AG10803 (cell line): ENCODE data around the gene CLCN1.

ENCODE experiments used
- DNase-seq: peaks from one replicate; pipeline ENCODE4 v3.0.0; 2010; ENCODE audit warnings: low read depth
- H3K4me3 ChIP-seq: 2 replicates; pipeline ENCODE4 v1.5.1; 2011; ENCODE audit warnings: mild to moderate bottlenecking, low read length, control low read depth
- TF ChIP-seq, protein P1 (sequence below): conservative IDR thresholded peaks from 2 replicates; pipeline ENCODE4 v1.5.1; 2011; ENCODE audit warnings: mild to moderate bottlenecking, low read length, control low read depth, inconsistent platforms

CLCN1 gene

DNA sequence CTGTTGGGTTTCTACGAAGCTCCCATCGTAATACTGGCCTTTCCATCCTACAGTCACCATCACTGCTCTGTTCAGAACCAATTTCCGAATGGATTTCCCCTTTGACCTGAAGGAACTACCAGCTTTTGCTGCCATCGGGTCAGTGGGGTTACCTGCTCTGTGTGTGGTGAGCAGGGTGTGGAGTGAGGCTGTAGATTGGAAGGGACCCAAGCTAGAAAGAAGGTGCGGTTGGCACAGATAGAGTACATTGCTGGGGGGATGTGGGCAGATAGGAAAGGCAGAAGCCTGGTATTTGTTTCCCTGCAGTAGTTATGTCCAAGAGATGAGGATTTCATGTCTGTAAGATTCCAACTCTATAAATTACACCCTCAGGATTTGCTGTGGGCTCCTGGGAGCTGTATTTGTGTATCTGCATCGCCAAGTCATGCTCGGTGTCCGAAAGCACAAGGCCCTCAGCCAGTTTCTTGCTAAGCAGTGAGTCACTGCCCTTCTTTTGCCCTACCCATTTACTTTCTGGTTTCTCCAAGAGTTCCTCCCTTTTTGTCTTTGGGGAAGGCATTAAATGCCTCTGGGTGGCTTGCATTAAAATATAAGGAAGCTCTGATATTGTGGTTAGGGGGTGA lies 15.4 kb downstream of the CLCN1 start:
- TF ChIP-seq, protein P1, sequence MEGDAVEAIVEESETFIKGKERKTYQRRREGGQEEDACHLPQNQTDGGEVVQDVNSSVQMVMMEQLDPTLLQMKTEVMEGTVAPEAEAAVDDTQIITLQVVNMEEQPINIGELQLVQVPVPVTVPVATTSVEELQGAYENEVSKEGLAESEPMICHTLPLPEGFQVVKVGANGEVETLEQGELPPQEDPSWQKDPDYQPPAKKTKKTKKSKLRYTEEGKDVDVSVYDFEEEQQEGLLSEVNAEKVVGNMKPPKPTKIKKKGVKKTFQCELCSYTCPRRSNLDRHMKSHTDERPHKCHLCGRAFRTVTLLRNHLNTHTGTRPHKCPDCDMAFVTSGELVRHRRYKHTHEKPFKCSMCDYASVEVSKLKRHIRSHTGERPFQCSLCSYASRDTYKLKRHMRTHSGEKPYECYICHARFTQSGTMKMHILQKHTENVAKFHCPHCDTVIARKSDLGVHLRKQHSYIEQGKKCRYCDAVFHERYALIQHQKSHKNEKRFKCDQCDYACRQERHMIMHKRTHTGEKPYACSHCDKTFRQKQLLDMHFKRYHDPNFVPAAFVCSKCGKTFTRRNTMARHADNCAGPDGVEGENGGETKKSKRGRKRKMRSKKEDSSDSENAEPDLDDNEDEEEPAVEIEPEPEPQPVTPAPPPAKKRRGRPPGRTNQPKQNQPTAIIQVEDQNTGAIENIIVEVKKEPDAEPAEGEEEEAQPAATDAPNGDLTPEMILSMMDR, result no peak
- DNase-seq, result peak; percentile 90
- no peak overlapping the region for H3K4me3 ChIP-seq

DNA sequence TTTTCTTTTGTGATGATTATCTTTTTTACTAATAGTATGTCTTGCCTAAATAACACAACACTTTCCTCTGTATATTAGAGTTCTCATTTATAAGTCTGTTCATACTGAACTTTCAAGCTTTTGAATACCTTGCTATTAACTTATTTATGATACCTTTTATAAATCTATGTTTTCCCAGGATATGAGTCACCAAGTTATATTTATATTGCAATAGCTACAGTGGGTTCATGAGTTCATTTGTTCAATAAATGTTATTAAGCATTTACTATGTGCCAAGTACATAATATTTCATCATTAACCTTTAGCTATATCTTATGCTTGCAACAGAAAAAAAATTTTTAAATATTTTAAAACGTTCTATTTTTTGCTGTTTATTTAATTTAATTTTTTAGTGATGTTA lies 18.3 kb downstream of the CLCN1 start:
- H3K4me3 ChIP-seq, result no peak overlapping the region
- TF ChIP-seq, protein P1, result no peak
- no peak for DNase-seq

DNA sequence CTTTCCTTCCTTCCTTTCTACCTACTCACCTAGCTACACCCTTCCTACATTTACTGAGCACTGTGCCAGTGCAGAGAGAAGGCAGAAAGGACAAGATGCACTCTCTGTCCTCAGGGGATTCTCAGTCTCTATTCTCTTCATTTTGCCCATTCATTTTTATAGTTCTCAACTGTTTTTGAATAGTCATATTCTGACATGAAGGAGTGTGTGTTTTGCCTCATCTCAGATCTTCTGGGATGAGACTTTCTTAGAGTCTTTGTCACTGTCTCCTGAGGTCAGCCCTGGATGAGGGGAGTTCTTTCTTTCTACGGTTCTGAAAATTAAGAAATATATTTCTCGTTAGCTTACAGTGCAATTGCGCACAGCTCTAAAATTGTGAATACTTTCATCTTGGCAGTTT lies 21.3 kb downstream of the CLCN1 start:
- TF ChIP-seq, protein P1, result no peak
- no peak overlapping the region for H3K4me3 ChIP-seq
- no peak for DNase-seq

DNA sequence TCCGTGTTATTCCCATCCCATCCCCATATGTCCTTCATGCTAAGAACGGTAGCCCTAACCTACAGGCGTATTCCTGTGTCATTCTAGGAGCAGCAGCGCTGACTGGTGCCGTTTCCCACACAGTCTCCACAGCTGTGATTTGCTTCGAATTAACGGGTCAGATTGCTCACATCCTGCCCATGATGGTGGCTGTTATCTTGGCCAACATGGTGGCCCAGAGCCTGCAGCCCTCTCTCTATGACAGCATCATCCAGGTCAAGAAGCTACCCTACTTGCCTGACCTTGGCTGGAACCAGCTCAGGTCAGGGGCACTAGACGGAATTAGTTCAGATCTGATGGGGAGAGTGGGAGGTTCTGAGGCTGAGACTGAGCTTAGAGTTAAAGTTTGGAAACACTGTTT lies 25.9 kb downstream of the CLCN1 start:
- DNase-seq, result no peak
- TF ChIP-seq, protein P1, result no peak
- no peak overlapping the region for H3K4me3 ChIP-seq

DNA sequence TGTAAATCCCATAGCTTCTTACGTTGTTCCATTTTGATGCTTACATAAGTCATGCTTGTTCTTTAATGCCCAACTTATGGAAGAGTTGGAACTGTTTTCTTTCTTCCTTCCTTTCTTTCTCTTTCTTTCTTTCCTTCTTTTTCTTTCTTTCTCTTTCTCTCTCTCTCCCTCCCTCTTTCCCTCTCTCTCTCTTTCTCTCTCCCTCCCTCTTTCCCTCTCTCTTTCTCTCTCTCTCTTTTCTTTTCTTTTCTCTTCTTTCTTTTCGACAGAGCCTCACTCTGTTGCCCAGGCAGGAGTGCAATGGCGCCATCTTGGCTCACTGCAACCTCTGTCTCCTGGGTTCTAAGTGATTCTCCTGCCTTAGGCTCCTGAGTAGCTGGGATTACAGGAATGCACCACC lies 27.7 kb downstream of the CLCN1 start:
- H3K4me3 ChIP-seq, result no peak overlapping the region
- TF ChIP-seq, protein P1, result no peak
- DNase-seq, result no peak

DNA sequence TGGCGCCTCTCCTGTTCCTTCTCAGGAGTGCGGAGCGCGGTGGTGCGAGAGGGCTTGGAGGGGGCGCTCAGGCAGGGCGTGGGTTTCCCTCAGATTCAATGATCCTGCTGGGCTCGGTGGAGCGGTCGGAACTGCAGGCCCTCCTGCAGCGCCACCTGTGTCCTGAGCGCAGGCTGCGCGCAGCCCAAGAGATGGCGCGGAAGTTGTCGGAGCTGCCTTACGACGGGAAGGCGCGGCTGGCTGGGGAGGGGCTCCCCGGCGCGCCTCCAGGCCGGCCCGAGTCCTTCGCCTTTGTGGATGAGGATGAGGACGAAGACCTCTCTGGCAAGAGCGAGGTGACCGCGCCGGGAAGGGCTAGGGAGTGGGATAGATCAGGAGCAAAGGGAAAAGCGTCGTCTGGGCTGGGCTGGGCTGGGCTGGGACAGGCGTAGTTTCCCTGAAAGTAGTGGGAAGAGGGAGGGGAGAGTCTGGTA lies 29.6 kb downstream of the CLCN1 start:
- no peak for DNase-seq
- no peak overlapping the region for H3K4me3 ChIP-seq
- TF ChIP-seq, protein P1, result peak; percentile 28; the same call in 1 of the 2 replicates

DNA sequence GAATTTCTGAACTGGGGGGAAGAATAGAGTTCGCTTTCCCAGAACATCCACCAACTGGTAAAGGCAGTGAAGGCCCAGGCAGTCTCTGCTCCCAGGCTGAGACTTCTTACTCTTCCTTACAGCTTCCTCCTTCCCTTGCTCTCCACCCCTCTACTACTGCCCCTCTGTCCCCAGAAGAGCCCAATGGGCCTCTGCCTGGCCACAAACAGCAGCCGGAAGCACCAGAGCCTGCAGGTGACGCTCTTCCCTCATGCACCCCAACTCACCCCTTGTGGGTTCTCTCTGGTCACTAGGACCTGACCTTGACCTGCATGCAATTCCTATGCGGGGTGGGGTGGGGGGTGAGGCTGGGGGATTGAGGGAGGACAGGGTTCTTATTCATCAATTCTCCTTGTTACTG lies 30.1 kb downstream of the CLCN1 start:
- no peak overlapping the region for H3K4me3 ChIP-seq
- DNase-seq, result no peak
- TF ChIP-seq, protein P1, result no peak
